CD14-positive monocyte (primary cell): ENCODE results near the gene CCN5. TPM values are rescaled to one million over a fixed set of nuclear protein-coding genes. Genes with fewer than 3 reads are reported as not detected.

Experiments
- DNase-seq, 3 donors: peaks; one replicate each; pipeline ENCODE4 v3.0.0-alpha.2; 2011 to 2022
- H2AFZ ChIP-seq: 2 replicates; pipeline ENCODE4 v1.6.0; 2012; ENCODE audit warnings: mild to moderate bottlenecking, low read depth, low read length, inconsistent platforms; ENCODE audit not compliant: insufficient read depth, poor library complexity, severe bottlenecking
- H3K27ac ChIP-seq, 2 donors: 1 replicate in 1 of 2; 2 replicates in 1 of 2; pipeline ENCODE4 v1.5.1; 2012 to 2013; ENCODE audit warnings: low read length in 2 of 2, control low read depth in 1 of 2, inconsistent platforms in 1 of 2, low read depth in 1 of 2, mild to moderate bottlenecking in 1 of 2
- H3K27me3 ChIP-seq, 2 donors: one replicate each; pipeline versions ENCODE4 v1.6.0 to v1.6.1; 2011 to 2013; ENCODE audit warnings: low read length in 2 of 2; ENCODE audit not compliant: control insufficient read depth in 2 of 2, insufficient read depth in 2 of 2
- H3K36me3 ChIP-seq, 2 donors: replicated peaks in 1 of 2; 1 replicate in 1 of 2; 2 replicates in 1 of 2; pipeline versions ENCODE4 v1.5.1 to v1.6.1; 2012 to 2013; ENCODE audit warnings: low read length in 2 of 2, control low read depth in 1 of 2, inconsistent platforms in 1 of 2, mild to moderate bottlenecking in 1 of 2; ENCODE audit not compliant: insufficient read depth in 2 of 2, control insufficient read depth in 1 of 2
- H3K4me1 ChIP-seq, 2 donors: 1 replicate in 1 of 2; 2 replicates in 1 of 2; pipeline versions ENCODE4 v1.5.1 to v1.6.1; 2012 to 2013; ENCODE audit warnings: low read length in 2 of 2, control low read depth in 1 of 2, inconsistent platforms in 1 of 2, mild to moderate bottlenecking in 1 of 2, moderate library complexity in 1 of 2; ENCODE audit not compliant: insufficient read depth in 2 of 2, control insufficient read depth in 1 of 2
- H3K4me2 ChIP-seq: replicated peaks from 2 replicates; pipeline ENCODE3; 2012; ENCODE audit warnings: low read length, moderate library complexity, mild to moderate bottlenecking; ENCODE audit not compliant: poor library complexity, severe bottlenecking; ENCODE audit errors: extremely low read depth
- H3K4me3 ChIP-seq, 3 experiments: fragments of 200-600 bp in 1 of 3; sonication (generic) in 1 of 3; replicated peaks in 1 of 3; 1 replicate in 2 of 3; 2 replicates in 1 of 3; pipeline ENCODE4 v1.5.1; 2011 to 2013; ENCODE audit warnings: low read length in 3 of 3, mild to moderate bottlenecking in 3 of 3, control low read depth in 2 of 3, low read depth in 2 of 3, inconsistent platforms in 1 of 3, moderate library complexity in 1 of 3
- H3K79me2 ChIP-seq: 2 replicates; pipeline ENCODE4 v1.6.0; 2012; ENCODE audit warnings: mild to moderate bottlenecking, control low read depth, inconsistent platforms, low read length, moderate library complexity; ENCODE audit not compliant: insufficient read depth
- H3K9ac ChIP-seq: 2 replicates; pipeline ENCODE4 v1.6.0; 2017; ENCODE audit warnings: low read length, mild to moderate bottlenecking; ENCODE audit not compliant: insufficient read depth, poor library complexity, severe bottlenecking
- H3K9me3 ChIP-seq, 2 donors: replicated peaks in 1 of 2; 1 replicate in 1 of 2; 2 replicates in 1 of 2; pipeline versions ENCODE4 v1.5.1 to v1.6.1; 2012 to 2013; ENCODE audit warnings: low read length in 2 of 2, control low read depth in 1 of 2; ENCODE audit not compliant: control insufficient read depth in 1 of 2, insufficient read depth in 1 of 2
- H4K20me1 ChIP-seq: 2 replicates; pipeline ENCODE4 v1.6.0; 2012; ENCODE audit warnings: mild to moderate bottlenecking, low read length, control low read depth, moderate library complexity; ENCODE audit not compliant: insufficient read depth
- H3K27ac Mint-ChIP-seq, 7 donors: one replicate each; pipeline ENCODE4 v1.8.0; 2020; ENCODE audit warnings: mild to moderate bottlenecking in 7 of 7, mixed read lengths in 7 of 7, moderate library complexity in 6 of 7, inconsistent platforms in 2 of 7
- H3K27me3 Mint-ChIP-seq, 3 donors: one replicate each; pipeline ENCODE4 v1.8.0; 2021 to 2022; ENCODE audit warnings: low read depth in 3 of 3, mild to moderate bottlenecking in 3 of 3, mixed read lengths in 3 of 3, moderate library complexity in 3 of 3, inconsistent platforms in 1 of 3
- H3K36me3 Mint-ChIP-seq, 2 donors: one replicate each; pipeline ENCODE4 v1.8.0; 2020; ENCODE audit warnings: mixed read lengths in 2 of 2, inconsistent platforms in 1 of 2, mild to moderate bottlenecking in 1 of 2
- H3K4me1 Mint-ChIP-seq: one replicate; pipeline ENCODE4 v1.8.0; 2020; ENCODE audit warnings: mild to moderate bottlenecking, mixed read lengths
- H3K4me3 Mint-ChIP-seq, 2 donors: one replicate each; pipeline ENCODE4 v1.8.0; 2020; ENCODE audit warnings: mild to moderate bottlenecking in 2 of 2, mixed read lengths in 2 of 2, moderate library complexity in 1 of 2
- H3K9me3 Mint-ChIP-seq, 7 donors: one replicate each; pipeline ENCODE4 v1.8.0; 2020 to 2022; ENCODE audit warnings: mixed read lengths in 7 of 7, mild to moderate bottlenecking in 6 of 7, moderate library complexity in 6 of 7, inconsistent platforms in 2 of 7
- CTCF ChIP-seq: fragments of 200-600 bp; IDR thresholded peaks from one replicate; pipeline ENCODE4 v1.8.0; 2022; ENCODE audit warnings: antibody characterized with exemption, mild to moderate bottlenecking
- WGBS: methylation state at CpG from one replicate; pipeline ENCODE4 v1.1.5; 2013; ENCODE audit warnings: missing lambda C conversion rate; ENCODE audit not compliant: insufficient coverage; 5-methylcytosine and 5-hydroxymethylcytosine counted together
- intact Hi-C, 2 donors: fragments of 100-400 bp; cut with micrococcal nuclease; formaldehyde crosslinking; loops; one replicate each; pipeline versions ENCODE4 v1.15.0 to v1.15.1; 2023
- polyA plus RNA-seq, 3 donors: library from polyadenylated mRNA; depleted of rRNA in 1 of 3; unstranded in 2 of 3; stranded (reverse) in 1 of 3; fragments of 300-500 nt in 2 of 3; fragments of >200 nt in 1 of 3; fragmentation: Illumina TruSeq in 2 of 3; gene quantifications; 1 replicate in 2 of 3; 2 replicates in 1 of 3; pipeline ENCODE4 v1.2.3, GENCODE V29; 2012 to 2021

The CCN5 gene
- polyA plus RNA-seq, 3 donors = not detected

DNA sequence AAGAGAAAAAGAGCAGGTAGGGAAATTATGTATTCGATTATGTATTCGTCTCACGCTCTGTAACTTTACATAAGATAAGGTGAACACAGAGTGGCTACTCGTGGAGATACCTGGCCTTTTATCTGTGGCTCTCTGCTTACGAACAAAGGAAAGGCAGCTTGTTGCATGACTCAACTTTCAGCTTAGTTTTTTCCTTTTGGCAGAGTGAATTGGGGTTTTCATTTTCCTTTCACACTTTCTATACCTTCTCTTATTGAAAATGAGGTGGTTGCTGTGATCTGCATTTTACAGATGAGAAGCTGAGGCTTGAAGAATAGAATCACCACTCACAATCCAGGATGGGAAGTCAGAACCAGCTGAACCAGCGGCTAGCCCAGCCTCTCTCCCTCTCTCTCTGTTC lies 17.2 kb downstream of the CCN5 start:
- no peak overlapping the region for H3K4me2 ChIP-seq
- no peak overlapping the region for H3K4me3 Mint-ChIP-seq
- intact Hi-C loops = loop anchor here (5.0 to 10.0 kb wide), 2 partner anchors 45 to 518 kb away; partner anchors contain the start of gene OSER1 (in 2 of the 2)

GRCh38 chr20:44733341-44734069 lies 18.3 kb downstream of the CCN5 start:
- no peak overlapping the region for H3K27ac ChIP-seq

More for the DNA sequence above, 17.2 kb downstream of the CCN5 start:
- Histone ChIP-seq H3K4me3 (no peak overlapping the region), H2AFZ (no peak overlapping the region), H3K27ac (no peak overlapping the region), H3K27me3 (no peaks in the 10 kb centered on the region), H4K20me1 (no peaks in the 10 kb centered on the region), H3K79me2 (no peaks in the 10 kb centered on the region), H3K36me3 (no peaks in the 10 kb centered on the region), H3K9me3 (no peaks in the 10 kb centered on the region), H3K9ac (no peak overlapping the region), H3K4me1 (peaks cover 6 to 7% of the 10 kb centered on the region in 2 donors)
- TF ChIP-seq CTCF = no peak
- WGBS = 67% methylated on average over 4 of the region's 6 CpGs
- Mint-ChIP-seq H3K36me3 (no peaks in the 10 kb centered on the region), H3K4me1 (peaks cover 15% of the 10 kb centered on the region), H3K27ac (no peak overlapping the region), H3K27me3 (peaks cover 0 to 6% (median 2%) of the 10 kb centered on the region in 3 donors), H3K9me3 (peaks cover 4 to 11% (median 8%) of the 10 kb centered on the region in 7 donors)
- DNase-seq = no peak

More at GRCh38 chr20:44733341-44734069, 18.3 kb downstream of the CCN5 start:
- Mint-ChIP-seq H3K27me3 (peaks cover 0 to 6% (median 2%) of the 10 kb centered on the region in 3 donors), H3K4me1 (peaks cover 15% of the 10 kb centered on the region), H3K36me3 (no peaks in the 10 kb centered on the region), H3K9me3 (peaks cover 4 to 11% (median 9%) of the 10 kb centered on the region in 7 donors), H3K4me3 (no peak overlapping the region), H3K27ac (peak overlapping the region in 1 of 7 donors; percentile 36)
- Histone ChIP-seq H2AFZ (no peak overlapping the region), H3K4me2 (no peak overlapping the region), H3K9ac (no peak overlapping the region), H4K20me1 (no peaks in the 10 kb centered on the region), H3K36me3 (no peaks in the 10 kb centered on the region), H3K79me2 (no peaks in the 10 kb centered on the region), H3K4me3 (no peak overlapping the region), H3K4me1 (peaks cover 6 to 7% of the 10 kb centered on the region in 2 donors), H3K9me3 (no peaks in the 10 kb centered on the region), H3K27me3 (no peaks in the 10 kb centered on the region)
- intact Hi-C loops = loop anchor here (5.0 to 10.0 kb wide), 2 partner anchors 46 to 519 kb away; partner anchors contain the start of gene OSER1 (in 2 of the 2)
- peak; percentile 15 to 51 (median 37) for DNase-seq
- 31% methylated on average over 6 of the region's 7 CpGs for WGBS
- peak; percentile 77 for TF ChIP-seq CTCF
